HEK293 (cell line): Measurements from ENCODE around the gene ISL2.
A peak's percentile ranks its signal among the peaks of the same experiment; 100 is the strongest.

Source experiments
- CTCF ChIA-PET: fragments of 350-600 bp; formaldehyde crosslinking; extraction: SDS; loops from one replicate; lab custom pipeline; 2021; ENCODE audit warnings: antibody characterized with exemption; lab: Yijun Ruan, JAX
- POLR2A ChIA-PET: fragments of 300-600 bp; formaldehyde crosslinking; extraction: SDS; loops from one replicate; lab custom pipeline; 2020; ENCODE audit warnings: antibody characterized with exemption, inconsistent platforms; lab: Yijun Ruan, JAX
- H3K27ac ChIP-seq: fragments of 200-500 bp; sonication (Bioruptor generic); 2 replicates; pipeline ENCODE4 v1.5.1; 2014; ENCODE audit warnings: low read depth, low read length, control low read depth, inconsistent platforms; ENCODE audit errors: extremely low read depth
- H3K36me3 ChIP-seq, 2 experiments: fragments of 200-500 bp in 1 of 2; sonication (Bioruptor generic) in 1 of 2; 1 replicate in 1 of 2; 2 replicates in 1 of 2; pipeline ENCODE4 v1.5.1; 2014 to 2017; ENCODE audit warnings: inconsistent platforms in 2 of 2, low read length in 2 of 2; ENCODE audit not compliant: control insufficient read depth in 2 of 2, insufficient read depth in 1 of 2
- H3K4me1 ChIP-seq: fragments of 200-500 bp; sonication (Bioruptor generic); 2 replicates; pipeline ENCODE4 v1.5.1; 2014; ENCODE audit warnings: mild to moderate bottlenecking, low read length, inconsistent platforms; ENCODE audit not compliant: control insufficient read depth, insufficient read depth
- H3K4me3 ChIP-seq: 2 replicates; pipeline ENCODE4 v1.5.1; 2011; ENCODE audit warnings: low read depth, mild to moderate bottlenecking, control low read depth, low read length, moderate library complexity
- H3K9me3 ChIP-seq: fragments of 200-500 bp; sonication (Bioruptor generic); 2 replicates; pipeline ENCODE4 v1.5.1; 2014; ENCODE audit warnings: low read depth, low read length, inconsistent platforms; ENCODE audit not compliant: control insufficient read depth, insufficient read depth
- ELK4 ChIP-seq: IDR thresholded peaks from 2 replicates; pipeline ENCODE4 v1.6.1; 2011; ENCODE audit warnings: mild to moderate bottlenecking, low read depth, low read length, borderline replicate concordance
- HOXD13 ChIP-seq: sonication (generic); formaldehyde crosslinking; IDR thresholded peaks from 2 replicates; pipeline ENCODE4 v1.8.0; 2022; ENCODE audit warnings: missing genetic modification reagents, borderline replicate concordance
- WT1 ChIP-seq: fragments of 450-650 bp; formaldehyde crosslinking; IDR thresholded peaks from 2 replicates; pipeline ENCODE4 v1.5.1; 2016; ENCODE audit warnings: missing biosample characterization, missing genetic modification characterization
- ZBTB17 ChIP-seq: fragments of 450-650 bp; formaldehyde crosslinking; IDR thresholded peaks from 2 replicates; pipeline ENCODE4 v1.5.1; 2016; ENCODE audit warnings: missing biosample characterization, missing genetic modification characterization
- ZBTB20 ChIP-seq: fragments of 450-650 bp; formaldehyde crosslinking; IDR thresholded peaks from 2 replicates; pipeline ENCODE4 v1.5.1; 2016; ENCODE audit warnings: missing biosample characterization, missing genetic modification characterization
- ZBTB8A ChIP-seq: fragments of 450-650 bp; formaldehyde crosslinking; IDR thresholded peaks from 2 replicates; pipeline ENCODE4 v1.5.1; 2016; ENCODE audit warnings: missing biosample characterization, missing genetic modification characterization
- ZFP3 ChIP-seq: fragments of 450-650 bp; formaldehyde crosslinking; IDR thresholded peaks from 2 replicates; pipeline ENCODE4 v1.5.1; 2016; ENCODE audit warnings: low read depth, missing biosample characterization, missing genetic modification characterization
- ZIC2 ChIP-seq: fragments of 450-650 bp; formaldehyde crosslinking; IDR thresholded peaks from 2 replicates; pipeline ENCODE4 v1.5.1; 2016; ENCODE audit warnings: missing biosample characterization, missing genetic modification characterization
- ZNF146 ChIP-seq: fragments of 450-650 bp; formaldehyde crosslinking; IDR thresholded peaks from 2 replicates; pipeline ENCODE4 v1.5.1; 2016; ENCODE audit warnings: missing biosample characterization, missing genetic modification characterization
- ZNF148 ChIP-seq: fragments of 450-650 bp; formaldehyde crosslinking; IDR thresholded peaks from 2 replicates; pipeline ENCODE4 v1.5.0; 2017; ENCODE audit warnings: missing biosample characterization, missing genetic modification characterization, borderline replicate concordance
- ZNF26 ChIP-seq: fragments of 450-650 bp; formaldehyde crosslinking; IDR thresholded peaks from 2 replicates; pipeline ENCODE4 v1.5.1; 2016; ENCODE audit warnings: missing biosample characterization, missing genetic modification characterization
- ZNF280D ChIP-seq: fragments of 450-650 bp; formaldehyde crosslinking; IDR thresholded peaks from 2 replicates; pipeline ENCODE4 v1.5.1; 2016; ENCODE audit warnings: missing biosample characterization, missing genetic modification characterization
- ZNF335 ChIP-seq: fragments of 450-650 bp; formaldehyde crosslinking; conservative IDR thresholded peaks from 2 replicates; pipeline ENCODE4 v1.5.1; 2016; ENCODE audit warnings: missing biosample characterization, missing genetic modification characterization
- ZNF404 ChIP-seq: fragments of 450-650 bp; formaldehyde crosslinking; IDR thresholded peaks from 2 replicates; pipeline ENCODE4 v1.5.1; 2017; ENCODE audit warnings: missing biosample characterization, missing genetic modification characterization
- ZNF473 ChIP-seq: fragments of 450-650 bp; formaldehyde crosslinking; IDR thresholded peaks from 2 replicates; pipeline ENCODE4 v1.5.1; 2017; ENCODE audit warnings: missing biosample characterization, missing genetic modification characterization
- ZNF513 ChIP-seq: fragments of 450-650 bp; IDR thresholded peaks from 2 replicates; pipeline ENCODE4 v1.5.1; 2018; ENCODE audit warnings: missing biosample characterization, missing genetic modification characterization
- ZNF560 ChIP-seq: fragments of 450-650 bp; formaldehyde crosslinking; IDR thresholded peaks from 2 replicates; pipeline ENCODE4 v1.5.1; 2017; ENCODE audit warnings: missing biosample characterization, missing genetic modification characterization, borderline replicate concordance
- ZNF664 ChIP-seq: fragments of 450-650 bp; formaldehyde crosslinking; IDR thresholded peaks from 2 replicates; pipeline ENCODE4 v1.5.1; 2016; ENCODE audit warnings: missing biosample characterization, missing genetic modification characterization
- ZNF768 ChIP-seq: fragments of 450-650 bp; formaldehyde crosslinking; IDR thresholded peaks from 2 replicates; pipeline ENCODE4 v1.5.1; 2018; ENCODE audit warnings: missing biosample characterization, mild to moderate bottlenecking, missing genetic modification characterization
- ZNF830 ChIP-seq: fragments of 450-650 bp; IDR thresholded peaks from 2 replicates; pipeline ENCODE4 v1.5.0; 2018; ENCODE audit warnings: missing biosample characterization, missing genetic modification characterization, low read depth, mild to moderate bottlenecking, moderate library complexity
- ZNF843 ChIP-seq: fragments of 450-650 bp; formaldehyde crosslinking; IDR thresholded peaks from 2 replicates; pipeline ENCODE4 v1.5.1; 2016; ENCODE audit warnings: missing biosample characterization, missing genetic modification characterization

Gene ISL2

GRCh38 chr15:76298986-76299385 is 37.6 kb upstream of the ISL2 start:
- peaks cover 14% of the 10 kb centered on the region for H3K4me1 ChIP-seq
- TF ChIP-seq ZBTB20 (tag by site-specific recombination) (no peak), ELK4 (no peak), ZNF843 (tag by site-specific recombination) (no peak), ZFP3 (tag by site-specific recombination) (no peak)
- CTCF ChIA-PET, result interaction anchor here (0.6 to 1.7 kb wide), 3 partner anchors 63 to 568 kb away, joined by 3 read pairs; no protein-coding TSS in a partner anchor

GRCh38 chr15:76299786-76300185 is 36.8 kb upstream of the ISL2 start:
- POLR2A ChIA-PET, result interaction anchor here (0.9 kb wide), 1 partner anchor 12 kb away, joined by 4 read pairs; no protein-coding TSS in a partner anchor
- Histone ChIP-seq H3K36me3 (no peaks in the 10 kb centered on the region; a peak in 1 of 3 replicates), H3K4me3 (no peak overlapping the region), H3K9me3 (no peaks in the 10 kb centered on the region), H3K4me1 (peaks cover 9% of the 10 kb centered on the region), H3K27ac (no peak overlapping the region)
- no peak for TF ChIP-seq HOXD13
- no peak for TF ChIP-seq ZNF148 (tag by site-specific recombination)
- no peak for TF ChIP-seq ZNF664 (tag by site-specific recombination)
- TF ChIP-seq ZNF26 (tag by site-specific recombination), result no peak
- TF ChIP-seq WT1 (tag by site-specific recombination), result peak; percentile 93
- peak; percentile 71; the same call in 1 of the 2 replicates for TF ChIP-seq ZBTB17 (tag by site-specific recombination)
- TF ChIP-seq ZNF473 (tag by site-specific recombination), result no peak
- CTCF ChIA-PET, result interaction anchor here (0.9 to 1.2 kb wide), 3 partner anchors 8 to 31 kb away, joined by 3 to 4 read pairs (median 4); no protein-coding TSS in a partner anchor

More at GRCh38 chr15:76298986-76299385, 37.6 kb upstream of the ISL2 start:
- Histone ChIP-seq H3K27ac (no peak overlapping the region), H3K4me3 (no peak overlapping the region), H3K9me3 (no peaks in the 10 kb centered on the region), H3K36me3 (no peaks in the 10 kb centered on the region; a peak in 1 of 3 replicates)
- POLR2A ChIA-PET, result interaction anchor here (1.1 to 1.7 kb wide), 2 partner anchors 12 to 37 kb away, joined by 3 to 7 read pairs; partner anchors contain the start of genes ETFA and ISL2

- H3K9me3 ChIP-seq, result no peaks in the 10 kb centered on the region
- H3K4me1 ChIP-seq, result peaks cover 16% of the 10 kb centered on the region
- H3K36me3 ChIP-seq, result peaks cover 0 to 4% of the 10 kb centered on the region in 2 experiments; a peak in 1 of 3 replicates
- ChIA-PET CTCF (no interaction called here), POLR2A (no interaction called here)
- H3K4me3 ChIP-seq, result no peak overlapping the region
- H3K27ac ChIP-seq, result no peak overlapping the region
- TF ChIP-seq ZNF280D (tag by site-specific recombination) (0 out of 2 replicates have a peak, but pooled peaks have one; percentile 38), ZBTB8A (no peak), ZNF146 (peak; percentile 92), ZNF560 (no peak), ZIC2 (tag by site-specific recombination) (no peak), ZNF768 (tag by site-specific recombination) (no peak), ZNF830 (tag by site-specific recombination) (no peak), ZNF404 (no peak), ZNF513 (tag by site-specific recombination) (no peak), ZNF335 (no peak)
Measured at GRCh38 chr15:76303909-76304308, 32.7 kb upstream of the ISL2 start.
